Liver (tissue), 9 donors: ENCODE data around the gene SERPINA6. TPM values are rescaled to one million over a fixed set of nuclear protein-coding genes. Genes with fewer than 3 reads are reported as not detected.
A peak's percentile ranks its signal among the peaks of the same experiment; 100 is the strongest.

Source experiments
- DNase-seq: peaks from one replicate; pipeline ENCODE4 v3.0.0-alpha.2; 2017; ENCODE audit warnings: low spot score
- H3K27ac ChIP-seq, 2 donors: one replicate each; pipeline ENCODE4 v1.7.0; 2013; ENCODE audit warnings: inconsistent platforms in 2 of 2, low read length in 2 of 2, control low read depth in 1 of 2, low read depth in 1 of 2, mild to moderate bottlenecking in 1 of 2
- H3K27me3 ChIP-seq, 4 donors: one replicate each; pipeline versions ENCODE4 v1.6.1 to v1.7.0; 2013; ENCODE audit warnings: low read length in 3 of 4, inconsistent platforms in 1 of 4, mild to moderate bottlenecking in 1 of 4, moderate library complexity in 1 of 4; ENCODE audit not compliant: control insufficient read depth in 4 of 4, insufficient read depth in 4 of 4
- H3K36me3 ChIP-seq, 4 donors: one replicate each; pipeline versions ENCODE4 v1.6.1 to v1.7.0; 2013; ENCODE audit warnings: low read length in 3 of 4, mild to moderate bottlenecking in 3 of 4, low read depth in 1 of 4, moderate library complexity in 1 of 4; ENCODE audit not compliant: control insufficient read depth in 4 of 4, insufficient read depth in 3 of 4
- H3K4me1 ChIP-seq, 4 donors: one replicate each; pipeline versions ENCODE4 v1.6.1 to v1.7.0; 2013; ENCODE audit warnings: low read length in 3 of 4, mild to moderate bottlenecking in 3 of 4, moderate library complexity in 1 of 4; ENCODE audit not compliant: control insufficient read depth in 4 of 4, insufficient read depth in 4 of 4
- H3K4me3 ChIP-seq, 3 donors: one replicate each; pipeline versions ENCODE4 v1.6.1 to v1.7.0; 2013; ENCODE audit warnings: low read length in 3 of 3, control low read depth in 1 of 3, low read depth in 1 of 3, mild to moderate bottlenecking in 1 of 3
- H3K9ac ChIP-seq, 2 donors: one replicate each; pipeline ENCODE4 v1.7.0; 2013; ENCODE audit warnings: low read length in 2 of 2, mild to moderate bottlenecking in 2 of 2, moderate library complexity in 2 of 2, control low read depth in 1 of 2, low read depth in 1 of 2
- H3K9me3 ChIP-seq, 4 donors: one replicate each; pipeline versions ENCODE4 v1.6.1 to v1.7.0; 2013; ENCODE audit warnings: low read length in 3 of 4; ENCODE audit not compliant: control insufficient read depth in 4 of 4
- CTCF ChIP-seq: fragments of 150-350 bp; IDR thresholded peaks from 2 replicates; pipeline ENCODE4 v1.5.1; 2017; ENCODE audit warnings: improper control_type of control experiment, low read depth, low read length; ENCODE audit not compliant: missing input control
- EGR1 ChIP-seq, 2 donors: IDR thresholded peaks; 2 replicates each; pipeline ENCODE4 v1.6.1; 2016 to 2018; ENCODE audit warnings: antibody characterized with exemption in 2 of 2, low read depth in 2 of 2
- FOXA1 ChIP-seq: IDR thresholded peaks from 2 replicates; pipeline ENCODE4 v1.6.1; 2016; ENCODE audit warnings: antibody characterized with exemption
- FOXA2 ChIP-seq: IDR thresholded peaks from 2 replicates; pipeline ENCODE4 v1.6.1; 2016; ENCODE audit warnings: antibody characterized with exemption
- GABPA ChIP-seq, 2 donors: IDR thresholded peaks in 1 of 2; conservative IDR thresholded peaks in 1 of 2; 2 replicates each; pipeline ENCODE4 v1.6.1; 2016; ENCODE audit warnings: antibody characterized with exemption in 2 of 2, mild to moderate bottlenecking in 1 of 2, moderate library complexity in 1 of 2
- JUND ChIP-seq, 2 donors: IDR thresholded peaks; 2 replicates each; pipeline ENCODE4 v1.6.1; 2016; ENCODE audit warnings: antibody characterized with exemption in 2 of 2
- NR2F2 ChIP-seq: IDR thresholded peaks from 2 replicates; pipeline ENCODE4 v1.6.1; 2016; ENCODE audit warnings: antibody characterized with exemption
- RAD21 ChIP-seq, 2 donors: IDR thresholded peaks; 2 replicates each; pipeline ENCODE4 v1.6.1; 2016; ENCODE audit warnings: antibody characterized with exemption in 2 of 2, mild to moderate bottlenecking in 2 of 2
- RXRA ChIP-seq, 2 donors: IDR thresholded peaks; 2 replicates each; pipeline ENCODE4 v1.6.1; 2017 to 2018; ENCODE audit warnings: antibody characterized with exemption in 2 of 2, mild to moderate bottlenecking in 1 of 2
- SP1 ChIP-seq: IDR thresholded peaks from 2 replicates; pipeline ENCODE4 v1.6.1; 2018; ENCODE audit warnings: antibody characterized with exemption, mild to moderate bottlenecking
- YY1 ChIP-seq: IDR thresholded peaks from 2 replicates; pipeline ENCODE4 v1.6.1; 2016; ENCODE audit warnings: antibody characterized with exemption, mild to moderate bottlenecking
- ZBTB33 ChIP-seq: IDR thresholded peaks from 2 replicates; pipeline ENCODE4 v1.6.1; 2016; ENCODE audit warnings: antibody characterized with exemption
- WGBS: extraction: QIAGEN DNeasy Blood & Tissue Kit; methylation state at CpG from one replicate; pipeline ENCODE4 v1.1.7; 2013; 5-methylcytosine and 5-hydroxymethylcytosine counted together
- polyA plus RNA-seq, 2 donors: library from polyadenylated mRNA; stranded (reverse) in 1 of 2; unstranded in 1 of 2; fragments of 200-250 nt in 1 of 2; fragments of >200 nt in 1 of 2; fragmentation: Nextera tagmentation in 1 of 2; extraction: Ambion mirVana in 1 of 2; gene quantifications; one replicate each; pipeline versions ENCODE4 v1.2.1 to v1.2.3, GENCODE V29; 2013 to 2015
- total RNA-seq, 2 donors: library from RNA; depleted of rRNA; stranded (reverse); fragments of >200 nt; gene quantifications; one replicate each; pipeline ENCODE4 v1.2.3, GENCODE V29; 2014
- donor health status: healthy.
- donor health status: healthy.
- donor health status: healthy.
- donor health status: healthy.
- donor health status: healthy.

The SERPINA6 gene
- total and polyA plus RNA-seq, 4 donors, result 188 to 357 (median 328) TPM

DNA sequence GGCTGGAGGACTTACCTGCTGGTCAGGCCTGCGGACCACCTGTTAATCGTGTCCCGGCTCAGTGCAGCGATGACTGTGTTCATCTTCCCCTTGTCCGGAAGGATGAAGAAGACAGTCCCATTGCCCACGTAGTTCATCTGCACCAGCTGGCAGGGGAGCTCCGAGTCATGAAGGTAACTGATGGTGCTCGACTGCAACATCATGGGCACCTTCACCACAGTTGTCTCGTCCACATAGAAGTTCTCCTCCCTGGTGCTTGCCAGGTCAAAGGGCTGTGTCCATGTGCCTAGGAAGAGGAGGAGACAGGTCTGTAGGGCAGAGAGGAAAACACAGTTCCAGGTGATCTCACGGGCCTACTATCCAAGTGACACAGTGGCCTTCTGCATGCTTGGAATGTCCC lies 13.4 kb downstream of the SERPINA6 start (continued):
- TF ChIP-seq CTCF (no peak), YY1 (no peak), JUND (IDR thresholded peaks at IDR 0.05) (no peak), RAD21 (IDR thresholded peaks at IDR 0.05) (no peak), FOXA1 (no peak), ZBTB33 (no peak), RXRA (IDR thresholded peaks at IDR 0.05) (no peak), NR2F2 (no peak), GABPA (IDR thresholded peaks at IDR 0.05 in 1 of 2, conservative IDR thresholded peaks at IDR 0.05 in 1 of 2) (no peak)

DNA sequence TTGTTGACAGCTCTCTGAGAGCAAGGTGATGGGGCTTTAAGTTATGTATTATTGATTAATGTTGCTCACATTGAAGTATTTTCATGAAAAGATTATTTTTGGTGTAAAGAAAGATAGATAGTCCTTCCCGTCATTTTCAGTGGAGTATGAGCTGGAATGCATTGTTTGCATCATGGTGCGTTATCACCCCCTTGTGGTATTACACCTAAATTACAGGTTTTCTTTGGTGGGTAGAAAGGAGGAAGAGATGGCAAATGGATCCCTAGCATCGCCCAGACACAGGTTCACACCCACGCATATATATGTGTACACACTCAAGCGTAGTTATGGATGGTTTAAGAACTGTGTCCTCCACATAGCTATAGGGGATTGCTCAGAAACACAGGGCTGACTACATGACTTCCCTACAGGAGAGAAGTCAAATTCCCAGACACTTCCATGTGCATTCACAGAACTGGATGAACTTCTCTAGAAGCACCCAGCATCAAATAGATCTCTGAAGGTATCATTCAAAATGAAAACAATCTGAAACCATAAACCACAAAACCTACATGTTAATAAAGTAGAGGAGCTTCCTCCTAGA lies 15.6 kb downstream of the SERPINA6 start:
- Histone ChIP-seq H3K4me3 (no peak overlapping the region), H3K9ac (no peak overlapping the region), H3K27ac (no peak overlapping the region), H3K4me1 (peaks cover 0 to 16% (median 7%) of the 10 kb centered on the region in 4 donors), H3K27me3 (no peaks in the 10 kb centered on the region), H3K36me3 (peaks cover 7 to 72% (median 59%) of the 10 kb centered on the region in 4 donors), H3K9me3 (peaks cover 0 to 9% (median 4%) of the 10 kb centered on the region in 4 donors)
- no peak for DNase-seq
- no peak for TF ChIP-seq SP1
- TF ChIP-seq FOXA2, result no peak
- no peak for TF ChIP-seq GABPA (IDR thresholded peaks at IDR 0.05 in 1 of 2, conservative IDR thresholded peaks at IDR 0.05 in 1 of 2)
- peak; percentile 49 for TF ChIP-seq CTCF
- no peak for TF ChIP-seq FOXA1
- TF ChIP-seq EGR1 (IDR thresholded peaks at IDR 0.05; ENCODE audit: low read depth in 2 of 2), result no peak
- TF ChIP-seq RAD21 (IDR thresholded peaks at IDR 0.05), result peak; percentile 81 to 85
- WGBS, result 73% methylated on average over 5 of the region's 5 CpGs
